Stimulated activated CD8-positive, alpha-beta memory T cell treated with anti-CD3 and anti-CD28 coated beads, Interleukin-2, amount 100 ng/mL, for 1 hour (primary cell): ENCODE data around the gene LCE5A.
"Not testable (repeated sequence)": the region's sequence is repeated elsewhere in the genome, so short reads cannot be mapped to it uniquely, and the experiment has no call there.

Source experiments
- DNase-seq, 2 donors: peaks; one replicate each; pipeline ENCODE4 v3.0.0-alpha.2; 2020; ENCODE audit warnings: low read depth in 2 of 2

LCE5A gene

GRCh38 chr1:152516082-152516481 lies 5.5 kb downstream of the LCE5A start:
- no peak for DNase-seq

GRCh38 chr1:152517237-152517811 lies 6.7 kb downstream of the LCE5A start:
- no peak for DNase-seq

DNA sequence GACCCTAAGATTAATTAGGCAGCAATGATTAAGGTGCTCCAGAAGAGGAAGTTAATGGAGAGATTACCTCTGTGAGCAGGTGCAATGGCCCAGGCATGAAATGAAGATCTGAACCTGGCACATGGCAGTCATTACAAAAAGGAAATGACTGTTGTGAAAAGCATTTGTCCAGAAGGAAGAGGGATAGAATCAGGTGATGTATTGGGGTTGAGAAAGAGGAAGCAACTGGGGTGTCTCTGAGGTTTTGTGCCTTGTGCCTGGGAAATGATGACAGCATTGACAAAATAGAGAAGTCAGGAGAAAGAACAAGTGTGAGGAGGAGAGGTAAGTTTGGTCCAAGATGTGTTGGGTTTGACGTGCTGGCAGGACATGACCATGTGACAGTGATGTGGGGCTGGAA lies 9.2 kb downstream of the LCE5A start:
- no peak for DNase-seq

DNA sequence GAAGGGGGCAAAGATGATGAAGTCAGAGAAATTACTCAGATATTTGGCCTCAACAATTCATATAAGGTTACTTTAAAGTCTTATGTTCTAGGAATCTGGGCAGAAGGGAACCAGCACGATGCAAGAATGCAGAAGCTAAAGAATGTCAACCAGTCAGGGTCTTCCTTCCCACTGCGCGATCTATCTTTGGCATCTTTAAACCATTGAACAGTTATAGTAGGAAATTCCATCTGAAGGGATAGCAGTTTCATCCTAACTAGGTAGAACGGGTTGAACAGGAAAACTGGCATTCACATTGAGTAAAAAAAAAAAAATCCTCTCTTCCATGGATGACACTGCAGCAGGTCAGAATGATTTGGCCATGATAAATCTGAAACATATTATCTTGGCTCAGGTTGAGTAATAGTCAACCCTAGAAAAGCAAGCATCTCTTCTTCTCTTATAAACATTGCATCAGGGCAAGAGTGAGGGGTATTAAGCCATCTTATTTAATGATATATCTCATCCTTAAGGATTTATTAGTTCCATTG lies 10.0 kb downstream of the LCE5A start:
- no peak for DNase-seq

- no peak for DNase-seq
Observed at GRCh38 chr1:152525080-152525641, 14.6 kb downstream of the LCE5A start.

DNA sequence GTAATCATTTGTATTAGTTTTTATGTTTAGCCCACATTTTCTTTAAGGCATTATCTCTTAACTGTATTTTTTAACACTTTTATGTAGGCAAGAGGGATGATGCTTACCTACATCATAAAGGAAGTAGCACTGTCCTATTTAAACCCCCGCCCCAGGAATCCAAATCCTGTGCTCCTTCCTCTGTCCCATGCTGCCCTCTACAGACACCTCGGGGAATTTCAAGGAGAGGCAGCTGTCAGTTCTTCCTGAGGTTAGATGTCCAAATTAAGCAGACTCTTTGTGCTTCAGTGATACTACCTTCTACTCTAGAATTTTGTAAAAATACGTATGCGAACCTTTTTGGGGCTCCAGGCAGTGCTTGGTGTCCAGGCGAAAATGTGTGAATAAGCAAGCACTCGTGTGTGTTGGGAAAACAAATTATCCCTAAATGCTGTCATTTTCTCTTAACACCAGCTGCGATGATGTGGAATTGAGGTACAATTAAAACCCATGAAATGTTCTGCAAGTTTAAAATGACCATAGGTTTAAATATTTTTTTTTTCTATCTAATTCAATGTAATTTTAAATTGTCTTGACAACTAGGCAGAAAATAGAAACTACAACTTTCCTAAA lies 22.8 kb downstream of the LCE5A start:
- DNase-seq: no peak

- DNase-seq: no peak
Observed at GRCh38 chr1:152535774-152536173, 25.2 kb downstream of the LCE5A start.

GRCh38 chr1:152537496-152537895 lies 26.9 kb downstream of the LCE5A start:
- no peak for DNase-seq

GRCh38 chr1:152539901-152540300 lies 29.3 kb downstream of the LCE5A start:
- no peak for DNase-seq

DNA sequence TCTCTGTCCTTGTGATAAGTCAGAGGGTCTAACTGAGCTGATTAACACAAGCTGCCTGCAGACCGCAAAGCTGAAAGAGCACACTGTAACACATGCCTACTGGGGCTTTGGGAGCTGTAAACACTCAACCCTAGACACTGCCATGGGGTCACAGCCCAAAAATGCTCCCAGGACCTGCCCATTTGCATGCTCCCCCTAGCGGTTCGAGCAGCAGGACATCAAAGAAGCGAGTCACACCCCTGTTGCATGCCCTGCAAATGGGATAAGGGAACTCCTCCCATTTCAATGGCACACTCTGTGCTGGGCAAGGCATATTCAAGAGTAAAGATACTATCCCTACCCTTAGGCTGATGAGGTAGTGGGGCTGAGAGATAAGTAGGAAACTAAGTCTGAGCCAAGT lies 33.2 kb downstream of the LCE5A start:
- DNase-seq: no peak

DNA sequence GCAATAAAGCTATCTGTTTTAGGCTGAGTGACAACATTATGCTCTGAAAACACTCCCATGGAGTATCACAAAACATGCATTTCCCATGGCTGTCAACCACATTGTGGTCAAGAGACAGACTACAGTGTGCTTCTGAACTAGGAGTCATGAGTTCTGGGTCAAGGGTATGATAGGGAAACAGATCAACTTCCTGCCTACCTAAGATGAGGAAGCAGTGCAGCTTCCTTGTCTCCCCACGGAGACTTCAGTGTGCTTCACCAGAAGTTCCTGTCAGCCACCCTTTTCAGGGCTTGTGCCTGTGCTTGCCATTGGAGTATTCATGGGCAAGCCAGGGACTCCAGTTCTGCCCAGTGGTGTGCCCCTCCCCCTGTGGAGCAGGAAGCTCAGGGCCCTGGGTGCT lies 36.1 kb downstream of the LCE5A start:
- no peak for DNase-seq

DNA sequence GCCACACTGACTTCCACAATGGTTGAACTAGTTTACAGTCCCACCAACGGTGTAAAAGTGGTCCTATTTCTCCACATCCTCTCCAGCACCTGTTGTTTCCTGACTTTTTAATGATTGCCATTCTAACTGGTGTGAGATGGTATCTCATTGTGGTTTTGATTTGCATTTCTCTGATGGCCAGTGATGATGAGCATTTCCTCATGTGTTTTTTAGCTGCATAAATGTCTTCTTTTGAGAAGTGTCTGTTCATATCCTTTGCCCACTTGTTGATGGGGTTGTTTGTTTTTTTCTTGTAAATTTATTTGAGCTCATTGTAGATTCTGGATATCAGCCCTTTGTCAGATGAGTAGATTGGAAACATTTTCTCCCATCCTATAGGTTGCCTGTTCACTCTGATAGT lies 37.8 kb downstream of the LCE5A start:
- DNase-seq: not testable (repeated sequence)
